HG02943 (cell line): ENCODE measurements around the gene WDR72.

Experiments used
- ATAC-seq: cut with Tn5 transposase; IDR thresholded peaks from one replicate; pipeline ENCODE4 v1.9.1; 2021; ENCODE audit warnings: mild to moderate bottlenecking, low read depth, moderate library complexity; ENCODE audit not compliant: unreplicated experiment

The WDR72 gene

GRCh38 chr15:53472210-53472609 lies 287.3 kb downstream of the WDR72 start:
- no peak for ATAC-seq

GRCh38 chr15:53470743-53471142 lies 288.7 kb downstream of the WDR72 start:
- no peak for ATAC-seq

- no peak for ATAC-seq
Measured at GRCh38 chr15:53469422-53469821, 290.0 kb downstream of the WDR72 start.
